CD8-positive, alpha-beta memory T cell (primary cell): ENCODE results near the gene MYH9. TPM values are rescaled to one million over a fixed set of nuclear protein-coding genes. Genes with fewer than 3 reads are reported as not detected.
A peak's percentile ranks its signal among the peaks of the same experiment; 100 is the strongest.

Source experiments
- CTCF ChIA-PET: fragments of 350-600 bp; sonication (Branson Sonifier 250); formaldehyde crosslinking; loops from one replicate; lab custom pipeline; 2021; ENCODE audit warnings: antibody characterized with exemption; lab: Charles Lee
- POLR2A ChIA-PET: fragments of 350-600 bp; sonication (Branson Sonifier 250); formaldehyde crosslinking; loops from one replicate; lab custom pipeline; 2021; ENCODE audit warnings: antibody characterized with exemption; lab: Charles Lee
- DNase-seq, 5 donors: peaks; one replicate each; pipeline versions ENCODE4 v3.0.0 to v3.0.0-alpha.2; 2020 to 2022; ENCODE audit warnings: mixed read lengths in 1 of 5
- H3K27ac ChIP-seq: one replicate; pipeline ENCODE4 v1.7.0; 2013; ENCODE audit warnings: low read depth, mild to moderate bottlenecking, low read length, moderate library complexity
- H3K27me3 ChIP-seq: 2 replicates; pipeline ENCODE4 v1.7.0; 2013; ENCODE audit warnings: low read length, mild to moderate bottlenecking; ENCODE audit not compliant: insufficient read depth, poor library complexity, severe bottlenecking
- H3K36me3 ChIP-seq: 2 replicates; pipeline ENCODE4 v1.7.0; 2013; ENCODE audit warnings: mild to moderate bottlenecking, low read length, moderate library complexity; ENCODE audit not compliant: insufficient read depth
- H3K4me1 ChIP-seq: 2 replicates; pipeline ENCODE4 v1.7.0; 2013; ENCODE audit warnings: mild to moderate bottlenecking, low read length, moderate library complexity; ENCODE audit not compliant: insufficient read depth
- H3K4me3 ChIP-seq: 2 replicates; pipeline ENCODE4 v1.7.0; 2013; ENCODE audit warnings: mild to moderate bottlenecking, low read length
- H3K9me3 ChIP-seq: 2 replicates; pipeline ENCODE4 v1.7.0; 2013; ENCODE audit warnings: mild to moderate bottlenecking, low read length
- H3K27ac Mint-ChIP-seq, 8 donors: one replicate each; pipeline ENCODE4 v1.8.0; 2020 to 2021; ENCODE audit warnings: mixed read lengths in 8 of 8, mild to moderate bottlenecking in 6 of 8, inconsistent platforms in 3 of 8, moderate library complexity in 3 of 8
- H3K27me3 Mint-ChIP-seq, 2 donors: one replicate each; pipeline ENCODE4 v1.8.0; 2020 to 2021; ENCODE audit warnings: mixed read lengths in 2 of 2, mild to moderate bottlenecking in 1 of 2, moderate library complexity in 1 of 2
- H3K36me3 Mint-ChIP-seq, 3 donors: one replicate each; pipeline ENCODE4 v1.8.0; 2020 to 2021; ENCODE audit warnings: mixed read lengths in 3 of 3, inconsistent platforms in 1 of 3, mild to moderate bottlenecking in 1 of 3
- H3K4me1 Mint-ChIP-seq, 3 donors: one replicate each; pipeline ENCODE4 v1.8.0; 2020 to 2021; ENCODE audit warnings: mixed read lengths in 3 of 3, inconsistent platforms in 1 of 3, mild to moderate bottlenecking in 1 of 3
- H3K4me3 Mint-ChIP-seq, 7 donors: one replicate each; pipeline ENCODE4 v1.8.0; 2020 to 2021; ENCODE audit warnings: mixed read lengths in 7 of 7, mild to moderate bottlenecking in 6 of 7, moderate library complexity in 4 of 7, inconsistent platforms in 2 of 7
- H3K9me3 Mint-ChIP-seq, 5 donors: one replicate each; pipeline ENCODE4 v1.8.0; 2020 to 2022; ENCODE audit warnings: mixed read lengths in 5 of 5, mild to moderate bottlenecking in 3 of 5, moderate library complexity in 2 of 5, inconsistent platforms in 1 of 5
- polyA plus RNA-seq: library from polyadenylated mRNA; unstranded; fragments of 300-500 nt; fragmentation: Illumina TruSeq; gene quantifications from one replicate; pipeline ENCODE4 v1.2.3, GENCODE V29; 2021
- total RNA-seq, 2 experiments: library from RNA; stranded (reverse); gene quantifications; one replicate each; pipeline ENCODE4 v1.2.3, GENCODE V29; 2021

The MYH9 gene
- total and polyA plus RNA-seq, 3 experiments from 2014 or later, result 425 to 684 (median 680) TPM

DNA sequence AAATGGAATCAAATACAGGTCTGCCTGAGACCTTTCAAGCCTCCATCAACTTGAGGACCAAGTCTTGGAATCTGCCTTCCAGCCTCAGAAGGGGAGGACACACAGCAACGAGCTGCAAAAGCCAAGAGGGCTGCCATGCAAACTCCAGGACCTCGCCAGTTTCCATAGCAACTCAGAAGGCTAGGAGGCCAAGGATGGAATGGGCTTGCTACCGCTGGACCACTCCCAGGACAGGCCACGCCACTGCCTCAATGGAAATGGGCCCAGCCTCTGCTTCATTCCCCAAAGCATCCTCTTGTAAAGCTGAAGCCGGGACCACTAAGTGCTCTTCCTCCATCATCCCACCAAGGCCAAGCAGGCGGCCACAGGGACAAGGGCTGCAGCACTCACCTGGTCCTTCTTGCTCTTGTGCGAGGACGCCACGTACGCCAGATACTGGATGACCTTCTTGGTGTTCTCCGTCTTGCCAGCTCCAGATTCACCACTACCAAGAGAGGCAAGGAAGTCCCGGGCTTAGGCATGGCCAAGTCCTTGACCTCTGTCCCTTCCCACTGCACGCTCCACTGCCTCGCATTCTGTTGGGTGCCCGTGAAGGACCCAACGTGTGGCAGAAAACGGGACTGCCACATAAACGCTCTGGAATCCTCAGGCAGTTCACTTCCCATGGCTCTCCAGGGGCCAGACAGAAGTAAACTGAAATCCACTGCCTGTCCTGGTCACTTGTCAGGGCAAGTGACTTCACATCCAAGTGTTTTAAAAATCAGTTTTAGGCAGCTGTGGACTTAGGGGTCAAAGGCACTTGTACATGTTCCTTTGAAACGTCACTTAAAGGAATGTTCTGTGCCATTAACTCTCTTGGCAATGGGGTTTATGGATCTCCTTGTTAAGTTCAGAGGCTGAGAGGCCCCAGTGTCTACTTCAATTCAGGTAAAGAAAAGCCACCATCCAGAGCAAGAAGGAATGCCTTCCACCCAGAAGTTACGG is 61.3 kb downstream of the MYH9 start:
- H3K27ac Mint-ChIP-seq, result peak overlapping the region; percentile 42 to 99 (median 98)
- Histone ChIP-seq H3K4me3 (no peak overlapping the region), H3K4me1 (peaks cover 40% of the 10 kb centered on the region), H3K27ac (no peak overlapping the region), H3K27me3 (no peaks in the 10 kb centered on the region), H3K9me3 (no peaks in the 10 kb centered on the region), H3K36me3 (peaks cover 74% of the 10 kb centered on the region)
- no peak for DNase-seq
- H3K36me3 Mint-ChIP-seq, result peaks cover 5 to 97% (median 32%) of the 10 kb centered on the region in 3 donors
- H3K4me1 Mint-ChIP-seq, result peaks cover 55 to 56% (median 55%) of the 10 kb centered on the region in 3 donors
- peak overlapping the region in 2 of 7 donors; percentile 20 to 54 for H3K4me3 Mint-ChIP-seq
- ChIA-PET POLR2A (interaction anchor here (0.5 to 0.6 kb wide), 2 partner anchors 33 to 89 kb away, joined by 4 to 5 read pairs; no protein-coding TSS in a partner anchor), CTCF (interaction anchor here (0.7 to 6.2 kb wide), 7 partner anchors 9 to 160 kb away, joined by 3 to 47 read pairs (median 4); no protein-coding TSS in a partner anchor)
- H3K27me3 Mint-ChIP-seq, result no peaks in the 10 kb centered on the region
- no peaks in the 10 kb centered on the region for H3K9me3 Mint-ChIP-seq

DNA sequence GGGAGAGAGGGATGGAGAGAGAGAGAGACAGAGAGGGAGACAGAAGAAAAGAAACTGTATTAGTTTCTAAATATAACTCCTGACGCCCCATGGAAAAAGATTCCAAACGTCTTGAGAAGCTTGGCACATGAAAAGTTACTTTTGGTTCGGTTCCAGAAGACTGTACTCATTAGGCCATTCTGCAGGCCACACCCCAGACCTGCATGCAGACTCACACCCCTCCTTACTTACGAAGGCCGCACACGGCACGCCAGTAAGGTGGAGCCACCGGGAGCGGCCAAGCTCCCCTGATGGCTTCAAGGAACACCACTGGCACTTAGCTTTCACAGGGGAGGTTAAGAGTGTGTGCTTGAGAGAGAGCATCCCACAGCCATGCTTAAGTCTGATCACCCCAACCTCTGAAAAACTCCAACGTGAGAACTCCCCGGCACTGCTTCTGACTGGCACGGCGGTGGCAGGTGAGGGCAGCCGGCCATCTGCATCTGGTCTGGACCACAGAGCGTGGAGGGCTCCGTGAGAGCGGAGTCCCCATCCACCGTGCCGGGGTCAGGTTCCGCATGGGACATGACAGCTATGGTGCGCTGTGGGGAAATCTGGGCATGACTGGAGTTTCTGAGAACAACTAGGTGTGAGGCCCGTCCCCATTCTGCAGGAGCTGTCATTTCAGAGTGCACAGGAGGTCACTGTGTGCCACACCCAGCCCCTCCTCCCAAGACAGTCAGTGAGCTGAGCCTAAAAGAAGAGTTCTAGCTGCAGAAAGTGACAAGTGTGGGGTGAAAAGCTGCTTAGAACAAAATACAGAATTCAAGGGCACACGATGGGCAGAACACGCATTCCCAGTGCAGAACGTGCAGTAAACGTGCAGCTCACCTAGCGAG is 62.4 kb downstream of the MYH9 start:
- H3K27me3 Mint-ChIP-seq, result no peaks in the 10 kb centered on the region
- ChIA-PET POLR2A (interaction anchor here (0.6 kb wide), 4 partner anchors 25 to 180 kb away, joined by 3 to 11 read pairs (median 4); no protein-coding TSS in a partner anchor), CTCF (interaction anchor here (1.3 to 6.2 kb wide), 4 partner anchors 10 to 145 kb away, joined by 3 to 47 read pairs (median 15); no protein-coding TSS in a partner anchor)
- DNase-seq, result no peak
- peaks cover 29% of the 10 kb centered on the region for H3K4me1 ChIP-seq
- peaks cover 44 to 45% (median 44%) of the 10 kb centered on the region in 3 donors for H3K4me1 Mint-ChIP-seq
- H3K36me3 Mint-ChIP-seq, result peaks cover 5 to 96% (median 28%) of the 10 kb centered on the region in 3 donors
- no peaks in the 10 kb centered on the region for H3K9me3 ChIP-seq
- no peaks in the 10 kb centered on the region for H3K27me3 ChIP-seq
- H3K27ac Mint-ChIP-seq, result peak overlapping the region in 7 of 8 donors; percentile 47 to 94 (median 75)
- peak overlapping the region in 2 of 7 donors; percentile 20 to 54 for H3K4me3 Mint-ChIP-seq
- H3K27ac ChIP-seq, result no peak overlapping the region
- no peak overlapping the region for H3K4me3 ChIP-seq
- H3K9me3 Mint-ChIP-seq, result no peaks in the 10 kb centered on the region
- H3K36me3 ChIP-seq, result peaks cover 83% of the 10 kb centered on the region

DNA sequence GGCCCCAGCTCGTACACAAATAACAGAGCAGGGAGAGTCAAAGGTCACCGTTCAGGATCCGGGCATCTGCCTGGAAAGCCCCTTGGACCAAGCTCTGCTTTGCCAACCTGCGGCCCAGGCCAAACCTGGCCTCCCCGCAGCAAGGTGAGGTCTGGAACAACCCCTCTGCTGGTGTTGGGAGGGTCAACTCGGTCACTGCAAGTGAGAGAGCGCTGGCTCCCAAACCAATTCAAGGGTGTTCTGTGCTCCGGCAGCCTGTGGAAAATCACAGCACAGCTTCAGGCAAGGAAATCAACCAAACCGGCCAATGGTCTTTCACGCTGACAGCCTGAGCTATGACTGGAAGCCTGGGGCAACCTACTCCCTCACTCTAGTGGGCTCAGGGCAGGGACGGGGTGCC is 63.4 kb downstream of the MYH9 start:
- no peak overlapping the region for H3K4me3 ChIP-seq
- peak overlapping the region in 1 of 7 donors; percentile 23 for H3K4me3 Mint-ChIP-seq
- peaks cover 19% of the 10 kb centered on the region for H3K4me1 ChIP-seq
- peak overlapping the region in 3 of 8 donors; percentile 21 to 79 (median 66) for H3K27ac Mint-ChIP-seq
- ChIA-PET POLR2A (interaction anchor here (0.6 kb wide), 2 partner anchors 9 to 24 kb away, joined by 3 read pairs; no protein-coding TSS in a partner anchor), CTCF (interaction anchor here (0.9 to 6.2 kb wide), 5 partner anchors 23 to 146 kb away, joined by 3 to 47 read pairs (median 4); no protein-coding TSS in a partner anchor)
- peaks cover 0 to 96% (median 32%) of the 10 kb centered on the region in 3 donors for H3K36me3 Mint-ChIP-seq
- H3K9me3 ChIP-seq, result no peaks in the 10 kb centered on the region
- H3K27me3 ChIP-seq, result no peaks in the 10 kb centered on the region
- H3K27me3 Mint-ChIP-seq, result no peaks in the 10 kb centered on the region
- peaks cover 34 to 35% (median 35%) of the 10 kb centered on the region in 3 donors for H3K4me1 Mint-ChIP-seq
- no peak for DNase-seq
- no peaks in the 10 kb centered on the region for H3K9me3 Mint-ChIP-seq
- peaks cover 85% of the 10 kb centered on the region for H3K36me3 ChIP-seq
- no peak overlapping the region for H3K27ac ChIP-seq

DNA sequence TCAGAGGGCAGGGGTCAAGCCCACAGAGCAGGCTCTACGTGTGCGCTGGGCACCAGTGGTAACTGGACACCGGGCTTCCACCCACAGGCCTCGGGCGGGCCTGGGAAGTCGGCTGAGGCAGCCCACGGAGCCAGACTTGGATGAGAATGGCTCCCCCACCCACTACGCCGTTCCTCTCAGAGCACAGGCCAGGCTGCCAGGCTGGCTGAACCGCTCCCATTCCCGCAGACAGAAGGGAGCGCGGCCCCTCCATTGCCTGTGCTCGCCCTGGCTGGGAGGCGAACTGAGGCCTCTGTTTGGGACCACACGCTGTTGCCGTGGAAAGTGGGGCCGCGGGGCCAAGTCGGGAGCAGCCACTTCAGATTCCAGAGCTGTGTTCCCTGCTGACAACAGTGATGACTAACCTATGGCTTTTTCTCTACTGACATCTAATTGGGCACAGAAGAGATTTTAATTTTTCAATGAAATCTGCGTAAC is 63.9 kb downstream of the MYH9 start:
- no peaks in the 10 kb centered on the region for H3K27me3 ChIP-seq
- no peak overlapping the region for H3K27ac ChIP-seq
- Mint-ChIP-seq H3K4me3 (peak overlapping the region in 1 of 7 donors; percentile 46), H3K36me3 (peaks cover 0 to 97% (median 36%) of the 10 kb centered on the region in 3 donors), H3K9me3 (no peaks in the 10 kb centered on the region), H3K4me1 (peaks cover 29 to 30% (median 29%) of the 10 kb centered on the region in 3 donors), H3K27me3 (no peaks in the 10 kb centered on the region), H3K27ac (peak overlapping the region in 2 of 8 donors; percentile 17 to 21)
- POLR2A ChIA-PET, result interaction anchor here (0.6 kb wide), 1 partner anchor 26 kb away, joined by 3 read pairs; no protein-coding TSS in a partner anchor
- DNase-seq, result no peak
- H3K36me3 ChIP-seq, result peaks cover 90% of the 10 kb centered on the region
- H3K4me3 ChIP-seq, result no peak overlapping the region
- CTCF ChIA-PET, result interaction anchor here (0.9 to 6.2 kb wide), 4 partner anchors 22 to 146 kb away, joined by 3 to 47 read pairs (median 14); no protein-coding TSS in a partner anchor
- no peaks in the 10 kb centered on the region for H3K9me3 ChIP-seq
- H3K4me1 ChIP-seq, result peaks cover 14% of the 10 kb centered on the region

DNA sequence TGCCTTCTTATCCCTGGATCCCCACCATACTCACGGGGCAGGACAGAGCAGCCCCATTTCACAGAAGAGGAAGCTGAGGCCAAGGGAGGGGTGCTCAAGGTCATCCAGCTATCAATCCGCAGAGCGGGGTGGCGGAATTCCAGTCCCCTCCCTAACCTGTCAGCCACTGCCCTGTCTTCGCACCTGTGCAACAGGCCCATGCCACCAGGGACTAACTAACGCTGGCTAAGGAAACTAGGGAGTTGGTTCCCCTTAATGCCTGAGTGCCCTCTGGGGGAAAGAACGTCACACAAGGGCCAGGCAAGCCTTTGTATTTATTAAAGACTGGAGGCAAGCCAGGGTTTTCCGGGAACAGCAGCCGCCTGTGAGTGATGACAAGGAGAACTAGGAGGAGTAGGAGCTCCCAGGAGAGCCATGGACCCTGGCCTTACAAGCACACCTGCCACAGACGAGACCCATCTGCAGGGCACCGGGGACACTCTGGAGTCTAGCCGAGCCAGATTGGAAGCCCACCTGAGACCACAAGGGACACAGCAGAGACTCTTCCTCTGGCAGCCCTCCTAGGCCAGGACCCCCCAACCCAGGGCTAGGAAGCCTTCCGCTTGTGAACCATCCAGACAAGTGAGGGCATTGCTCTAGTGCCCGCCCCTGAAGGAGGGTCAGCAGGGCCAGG is 64.4 kb downstream of the MYH9 start:
- H3K4me3 Mint-ChIP-seq, result peak overlapping the region in 1 of 7 donors; percentile 3
- no peaks in the 10 kb centered on the region for H3K27me3 Mint-ChIP-seq
- H3K27me3 ChIP-seq, result no peaks in the 10 kb centered on the region
- H3K4me3 ChIP-seq, result no peak overlapping the region
- peak overlapping the region; percentile 17 to 89 (median 56) for H3K27ac Mint-ChIP-seq
- ChIA-PET CTCF (interaction anchor here (1.3 kb wide), 1 partner anchor 133 kb away, joined by 3 read pairs; no protein-coding TSS in a partner anchor), POLR2A (interaction anchor here (0.6 to 2.3 kb wide), 2 partner anchors 10 to 27 kb away, joined by 3 to 5 read pairs; no protein-coding TSS in a partner anchor)
- peaks cover 95% of the 10 kb centered on the region for H3K36me3 ChIP-seq
- H3K4me1 Mint-ChIP-seq, result peaks cover 23 to 24% (median 24%) of the 10 kb centered on the region in 3 donors
- no peak for DNase-seq
- peaks cover 0 to 95% (median 32%) of the 10 kb centered on the region in 3 donors for H3K36me3 Mint-ChIP-seq
- no peaks in the 10 kb centered on the region for H3K9me3 ChIP-seq
- H3K9me3 Mint-ChIP-seq, result no peaks in the 10 kb centered on the region
- H3K4me1 ChIP-seq, result peaks cover 9% of the 10 kb centered on the region
- H3K27ac ChIP-seq, result no peak overlapping the region

DNA sequence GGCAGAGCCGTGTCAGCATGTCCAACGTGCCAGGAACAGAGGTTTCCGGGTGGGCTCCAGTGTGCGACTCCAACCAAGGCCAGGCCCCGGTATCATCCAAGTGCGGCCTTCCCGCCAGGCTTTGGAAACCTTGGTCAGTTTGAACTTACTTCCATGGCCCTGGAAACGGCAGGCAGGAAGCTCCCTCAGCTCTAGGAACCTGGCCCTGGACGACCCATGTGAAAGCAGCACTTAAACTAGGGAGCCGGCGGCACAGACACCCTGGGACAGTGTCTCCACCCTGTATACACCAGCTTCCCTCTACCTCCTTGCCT is 65.2 kb downstream of the MYH9 start:
- Mint-ChIP-seq H3K27me3 (no peaks in the 10 kb centered on the region), H3K27ac (peak overlapping the region in 4 of 8 donors; percentile 46 to 95 (median 80)), H3K36me3 (peaks cover 0 to 95% (median 31%) of the 10 kb centered on the region in 3 donors), H3K9me3 (no peaks in the 10 kb centered on the region), H3K4me1 (peaks cover 16 to 17% (median 16%) of the 10 kb centered on the region in 3 donors), H3K4me3 (no peak overlapping the region)
- CTCF ChIA-PET, result interaction anchor here (0.9 kb wide), 1 partner anchor 148 kb away, joined by 3 read pairs; no protein-coding TSS in a partner anchor
- H3K4me1 ChIP-seq, result peaks cover under 1% of the 10 kb centered on the region
- H3K27ac ChIP-seq, result no peak overlapping the region
- peaks cover 99% of the 10 kb centered on the region for H3K36me3 ChIP-seq
- DNase-seq, result no peak
- no peaks in the 10 kb centered on the region for H3K9me3 ChIP-seq
- H3K4me3 ChIP-seq, result no peak overlapping the region
- POLR2A ChIA-PET, result interaction anchor here (0.9 to 2.3 kb wide), 2 partner anchors 10 to 55 kb away, joined by 5 read pairs; no protein-coding TSS in a partner anchor
- H3K27me3 ChIP-seq, result no peaks in the 10 kb centered on the region
